DOHH2 (cell line): ENCODE data around the gene EXOC3L1.

Source experiments
- H3F3A ChIP-seq: fragments of 200-600 bp; sonication (generic), shearing (Covaris generic); 2 replicates; pipeline ENCODE4 v1.6.0; 2016; ENCODE audit warnings: antibody characterized with exemption, mild to moderate bottlenecking; ENCODE audit not compliant: control insufficient read depth, insufficient read depth
- H3K27ac ChIP-seq: fragments of 200-600 bp; sonication (generic); 2 replicates; pipeline ENCODE4 v1.5.1; 2014; ENCODE audit warnings: low read depth, mild to moderate bottlenecking, low read length, moderate library complexity
- H3K27me3 ChIP-seq: fragments of 200-600 bp; sonication (generic); 2 replicates; pipeline ENCODE4 v1.6.1; 2014; ENCODE audit warnings: mild to moderate bottlenecking, low read length, mixed read lengths; ENCODE audit not compliant: control insufficient read depth
- H3K36me3 ChIP-seq: fragments of 200-600 bp; sonication (generic); 2 replicates; pipeline ENCODE4 v1.6.1; 2014; ENCODE audit warnings: mild to moderate bottlenecking, low read length, moderate library complexity, mixed read lengths; ENCODE audit not compliant: control insufficient read depth
- H3K4me1 ChIP-seq: fragments of 200-600 bp; sonication (generic); 2 replicates; pipeline ENCODE4 v1.6.1; 2014; ENCODE audit warnings: mild to moderate bottlenecking, low read length, mixed read lengths; ENCODE audit not compliant: control insufficient read depth
- H3K4me2 ChIP-seq: fragments of 200-600 bp; sonication (generic); 2 replicates; pipeline ENCODE4 v1.6.0; 2014; ENCODE audit warnings: mild to moderate bottlenecking, low read length, moderate library complexity
- H3K4me3 ChIP-seq: fragments of 200-600 bp; sonication (generic); 2 replicates; pipeline ENCODE4 v1.5.1; 2014; ENCODE audit warnings: mild to moderate bottlenecking, low read length, mixed read lengths
- H3K79me2 ChIP-seq: fragments of 200-600 bp; sonication (generic); 2 replicates; pipeline ENCODE4 v1.6.1; 2014; ENCODE audit warnings: mild to moderate bottlenecking, low read length, mixed read lengths; ENCODE audit not compliant: control insufficient read depth
- H3K9me2 ChIP-seq: fragments of 200-600 bp; sonication (generic); replicated peaks from 2 replicates; pipeline ENCODE4 v1.6.1; 2014; ENCODE audit warnings: mild to moderate bottlenecking, low read length, mixed read lengths; ENCODE audit not compliant: control insufficient read depth
- H3K9me3 ChIP-seq: fragments of 200-600 bp; sonication (generic); 2 replicates; pipeline ENCODE4 v1.6.1; 2014; ENCODE audit warnings: antibody characterized with exemption, low read length, mixed read lengths; ENCODE audit not compliant: control insufficient read depth, insufficient read depth
- H4K20me1 ChIP-seq: fragments of 200-600 bp; sonication (generic); 2 replicates; pipeline ENCODE4 v1.6.0; 2014; ENCODE audit warnings: low read depth, mild to moderate bottlenecking, antibody characterized with exemption, low read length, moderate library complexity; ENCODE audit not compliant: control insufficient read depth, insufficient read depth
- CTCF ChIP-seq: fragments of 200-600 bp; sonication (generic); IDR thresholded peaks from one replicate; pipeline ENCODE4 v1.5.1; 2014; ENCODE audit warnings: antibody characterized with exemption, mild to moderate bottlenecking, low read depth, low read length; ENCODE audit not compliant: poor library complexity, severe bottlenecking
- EZH2phosphoT487 ChIP-seq: fragments of 200-600 bp; sonication (generic); IDR thresholded peaks from 2 replicates; pipeline ENCODE4 v1.6.1; 2017; ENCODE audit warnings: borderline replicate concordance, mild to moderate bottlenecking, antibody characterized with exemption, low read length, moderate library complexity, mixed read lengths

EXOC3L1 gene

GRCh38 chr16:67162506-67163163 lies 27.3 kb downstream of the EXOC3L1 start:
- Histone ChIP-seq H3K79me2 (no peaks in the 10 kb centered on the region), H3K9me2 (no peaks in the 10 kb centered on the region), H3K27ac (no peak overlapping the region), H3K4me2 (peak overlapping the region; percentile 53), H3K36me3 (no peaks in the 10 kb centered on the region), H3K9me3 (no peaks in the 10 kb centered on the region), H3K4me3 (peak overlapping the region; percentile 33; the same call in 1 of the 2 replicates), H4K20me1 (peaks cover 4% of the 10 kb centered on the region; the same call in 1 of the 2 replicates), H3K27me3 (peaks cover 41% of the 10 kb centered on the region), H3F3A (peaks cover 10% of the 10 kb centered on the region), H3K4me1 (peaks cover 40% of the 10 kb centered on the region)
- TF ChIP-seq CTCF = no peak
- no peak for TF ChIP-seq EZH2phosphoT487

- H3K27ac ChIP-seq = no peak overlapping the region
- H3K4me3 ChIP-seq = no peak overlapping the region
These were observed 28.3 kb downstream of the EXOC3L1 start for GRCh38 chr16:67161595-67162058.

GRCh38 chr16:67158637-67159600 lies 31.0 kb downstream of the EXOC3L1 start:
- H3K9me3 ChIP-seq = no peaks in the 10 kb centered on the region
- peak overlapping the region; percentile 93 for H3K4me2 ChIP-seq
- no peaks in the 10 kb centered on the region for H3K9me2 ChIP-seq
- peaks cover 13% of the 10 kb centered on the region for H3F3A ChIP-seq
- H3K4me3 ChIP-seq = peak overlapping the region; percentile 90
- H3K4me1 ChIP-seq = peaks cover 44% of the 10 kb centered on the region
- H4K20me1 ChIP-seq = peaks cover 13% of the 10 kb centered on the region; the same call in 1 of the 2 replicates
- H3K27ac ChIP-seq = no peak overlapping the region
- H3K27me3 ChIP-seq = peaks cover 33% of the 10 kb centered on the region
- TF ChIP-seq EZH2phosphoT487 (no peak), CTCF (no peak)
- H3K79me2 ChIP-seq = no peaks in the 10 kb centered on the region
- H3K36me3 ChIP-seq = no peaks in the 10 kb centered on the region

More at GRCh38 chr16:67161595-67162058, 28.3 kb downstream of the EXOC3L1 start:
- peak overlapping the region; percentile 93; the same call in 1 of the 2 replicates for H3K4me2 ChIP-seq
- peaks cover 44% of the 10 kb centered on the region for H3K27me3 ChIP-seq
- peaks cover 12% of the 10 kb centered on the region; the same call in 1 of the 2 replicates for H4K20me1 ChIP-seq
- H3K36me3 ChIP-seq = no peaks in the 10 kb centered on the region
- TF ChIP-seq CTCF = no peak
- TF ChIP-seq EZH2phosphoT487 = no peak
- peaks cover 40% of the 10 kb centered on the region for H3K4me1 ChIP-seq
- H3K79me2 ChIP-seq = no peaks in the 10 kb centered on the region
- peaks cover 13% of the 10 kb centered on the region for H3F3A ChIP-seq
- H3K9me2 ChIP-seq = no peaks in the 10 kb centered on the region
- H3K9me3 ChIP-seq = no peaks in the 10 kb centered on the region
